ENCODE results near the gene CDCA5.
"Not testable (repeated sequence)": the region's sequence is repeated elsewhere in the genome, so short reads cannot be mapped to it uniquely, and the experiment has no call there.

The CDCA5 gene

GRCh38 chr11:65121447-65121864, 37.6 kb upstream of the CDCA5 start:
- no peak overlapping the region for H4K91ac ChIP-seq (ENCODE audit: low read length)
- H3K4me3 ChIP-seq (ENCODE audit: insufficient read depth in 1 of 2, low read depth in 1 of 2, low read length in 2 of 2), result peak overlapping the region; percentile 80 to 98
- H2AK5ac ChIP-seq (ENCODE audit: low read length, severe bottlenecking), result no peak overlapping the region
- peak overlapping the region; percentile 66 for H3K4me2 ChIP-seq (ENCODE audit: low read length, poor library complexity, severe bottlenecking)
- peaks cover 46 to 61% of the 10 kb centered on the region in 2 experiments for H3K36me3 ChIP-seq (ENCODE audit: control insufficient read depth in 1 of 2, insufficient read depth in 2 of 2, low read depth in 1 of 2, low read length in 2 of 2)
- DNase-seq, result peak; percentile 22
- no peak overlapping the region for H2BK12ac ChIP-seq (ENCODE audit: low read length in 2 of 2)
- H3K27ac ChIP-seq (ENCODE audit: low read length, poor library complexity, severe bottlenecking), result peak overlapping the region; percentile 58
- H3K23ac ChIP-seq (ENCODE audit: low read length in 2 of 2), result no peak overlapping the region
- H3K9ac ChIP-seq (ENCODE audit: low read length), result peak overlapping the region; percentile 98
- H2BK15ac ChIP-seq (ENCODE audit: low read depth, poor library complexity, severe bottlenecking), result no peak overlapping the region
- peak overlapping the region; percentile 66 for H4K8ac ChIP-seq (ENCODE audit: low read length)
- 7% methylated on average over 22 of the region's 22 CpGs for WGBS
- H3K9me3 ChIP-seq (ENCODE audit: control insufficient read depth, low read length), result no peaks in the 10 kb centered on the region
- no peak overlapping the region for H2BK5ac ChIP-seq (ENCODE audit: low read depth, low read length, poor library complexity, severe bottlenecking)
- peaks cover 10% of the 10 kb centered on the region for H3K4me1 ChIP-seq (ENCODE audit: control insufficient read depth, insufficient read depth, low read depth, low read length)
- H2AFZ ChIP-seq (ENCODE audit: low read depth, low read length), result no peak overlapping the region
- peak overlapping the region; percentile 58 to 80 for H3K4ac ChIP-seq (ENCODE audit: low read depth in 1 of 2, low read length in 2 of 2)
- peak overlapping the region in 1 of 2 experiments; percentile 30 for H3K14ac ChIP-seq (ENCODE audit: low read length in 2 of 2)
- H3K27me3 ChIP-seq (ENCODE audit: control insufficient read depth in 1 of 2, insufficient read depth in 1 of 2, low read length in 2 of 2), result no peaks in the 10 kb centered on the region
- no peak overlapping the region for H2BK120ac ChIP-seq (ENCODE audit: low read depth, low read length)
- peak overlapping the region in 1 of 2 experiments; percentile 16 for H3K18ac ChIP-seq (ENCODE audit: low read depth in 1 of 2, low read length in 2 of 2)
- H3K79me1 ChIP-seq (replicated peaks; ENCODE audit: low read length, poor library complexity, severe bottlenecking), result peaks cover 16% of the 10 kb centered on the region

GRCh38 chr11:65120831-65121230, 37.0 kb upstream of the CDCA5 start:
- Histone ChIP-seq H3K27ac (ENCODE audit: low read length, poor library complexity, severe bottlenecking) (no peak overlapping the region), H2BK5ac (ENCODE audit: low read depth, low read length, poor library complexity, severe bottlenecking) (no peak overlapping the region), H2AK5ac (ENCODE audit: low read length, severe bottlenecking) (no peak overlapping the region), H3K4me3 (ENCODE audit: insufficient read depth in 1 of 2, low read depth in 1 of 2, low read length in 2 of 2) (peak overlapping the region in 1 of 2 experiments; percentile 98), H4K8ac (ENCODE audit: low read length) (no peak overlapping the region), H3K14ac (ENCODE audit: low read length in 2 of 2) (no peak overlapping the region), H3K4ac (ENCODE audit: low read depth in 1 of 2, low read length in 2 of 2) (no peak overlapping the region), H4K91ac (ENCODE audit: low read length) (no peak overlapping the region), H3K27me3 (ENCODE audit: control insufficient read depth in 1 of 2, insufficient read depth in 1 of 2, low read length in 2 of 2) (no peaks in the 10 kb centered on the region), H2BK15ac (ENCODE audit: low read depth, poor library complexity, severe bottlenecking) (no peak overlapping the region), H3K9ac (ENCODE audit: low read length) (peak overlapping the region; percentile 98), H3K79me1 (replicated peaks; ENCODE audit: low read length, poor library complexity, severe bottlenecking) (peaks cover 18% of the 10 kb centered on the region), H3K36me3 (ENCODE audit: control insufficient read depth in 1 of 2, insufficient read depth in 2 of 2, low read depth in 1 of 2, low read length in 2 of 2) (peaks cover 46 to 61% of the 10 kb centered on the region in 2 experiments), H3K9me3 (ENCODE audit: control insufficient read depth, low read length) (no peaks in the 10 kb centered on the region), H3K4me2 (ENCODE audit: low read length, poor library complexity, severe bottlenecking) (peak overlapping the region; percentile 66), H2BK120ac (ENCODE audit: low read depth, low read length) (no peak overlapping the region), H3K18ac (ENCODE audit: low read depth in 1 of 2, low read length in 2 of 2) (no peak overlapping the region), H2BK12ac (ENCODE audit: low read length in 2 of 2) (no peak overlapping the region), H3K23ac (ENCODE audit: low read length in 2 of 2) (no peak overlapping the region), H2AFZ (ENCODE audit: low read depth, low read length) (no peak overlapping the region), H3K4me1 (ENCODE audit: control insufficient read depth, insufficient read depth, low read depth, low read length) (peaks cover 16% of the 10 kb centered on the region)
- DNase-seq, result no peak
- WGBS, result 80% methylated on average over 2 of the region's 3 CpGs

GRCh38 chr11:65119670-65119995, 35.8 kb upstream of the CDCA5 start:
- no peak overlapping the region for H4K91ac ChIP-seq (ENCODE audit: low read length)
- H2BK12ac ChIP-seq (ENCODE audit: low read length in 2 of 2), result no peak overlapping the region
- H3K4me3 ChIP-seq (ENCODE audit: insufficient read depth in 1 of 2, low read depth in 1 of 2, low read length in 2 of 2), result no peak overlapping the region
- H2BK5ac ChIP-seq (ENCODE audit: low read depth, low read length, poor library complexity, severe bottlenecking), result no peak overlapping the region
- H3K36me3 ChIP-seq (ENCODE audit: control insufficient read depth in 1 of 2, insufficient read depth in 2 of 2, low read depth in 1 of 2, low read length in 2 of 2), result peaks cover 48 to 57% of the 10 kb centered on the region in 2 experiments
- no peak overlapping the region for H3K14ac ChIP-seq (ENCODE audit: low read length in 2 of 2)
- no peak overlapping the region for H2BK120ac ChIP-seq (ENCODE audit: low read depth, low read length)
- no peak overlapping the region for H4K8ac ChIP-seq (ENCODE audit: low read length)
- H2AFZ ChIP-seq (ENCODE audit: low read depth, low read length), result no peak overlapping the region
- H3K18ac ChIP-seq (ENCODE audit: low read depth in 1 of 2, low read length in 2 of 2), result no peak overlapping the region
- no peak for DNase-seq
- H3K27me3 ChIP-seq (ENCODE audit: control insufficient read depth in 1 of 2, insufficient read depth in 1 of 2, low read length in 2 of 2), result no peaks in the 10 kb centered on the region
- H3K4me1 ChIP-seq (ENCODE audit: control insufficient read depth, insufficient read depth, low read depth, low read length), result peaks cover 25% of the 10 kb centered on the region
- no peak overlapping the region for H3K4ac ChIP-seq (ENCODE audit: low read depth in 1 of 2, low read length in 2 of 2)
- no peak overlapping the region for H2BK15ac ChIP-seq (ENCODE audit: low read depth, poor library complexity, severe bottlenecking)
- no peak overlapping the region for H2AK5ac ChIP-seq (ENCODE audit: low read length, severe bottlenecking)
- no peak overlapping the region for H3K4me2 ChIP-seq (ENCODE audit: low read length, poor library complexity, severe bottlenecking)
- H3K79me1 ChIP-seq (replicated peaks; ENCODE audit: low read length, poor library complexity, severe bottlenecking), result peaks cover 21% of the 10 kb centered on the region
- no peak overlapping the region for H3K27ac ChIP-seq (ENCODE audit: low read length, poor library complexity, severe bottlenecking)
- H3K9me3 ChIP-seq (ENCODE audit: control insufficient read depth, low read length), result no peaks in the 10 kb centered on the region
- H3K9ac ChIP-seq (ENCODE audit: low read length), result peak overlapping the region; percentile 98
- H3K23ac ChIP-seq (ENCODE audit: low read length in 2 of 2), result no peak overlapping the region

- H3K18ac ChIP-seq (ENCODE audit: low read depth in 1 of 2, low read length in 2 of 2); H3K14ac ChIP-seq (ENCODE audit: low read length in 2 of 2); H3K27me3 ChIP-seq (ENCODE audit: control insufficient read depth in 1 of 2, insufficient read depth in 1 of 2, low read length in 2 of 2); H3K4ac ChIP-seq (ENCODE audit: low read depth in 1 of 2, low read length in 2 of 2); H3K4me3 ChIP-seq (ENCODE audit: insufficient read depth in 1 of 2, low read depth in 1 of 2, low read length in 2 of 2); H3K27ac ChIP-seq (ENCODE audit: low read length, poor library complexity, severe bottlenecking); H2BK5ac ChIP-seq (ENCODE audit: low read depth, low read length, poor library complexity, severe bottlenecking); H2BK120ac ChIP-seq (ENCODE audit: low read depth, low read length); H3K9me3 ChIP-seq (ENCODE audit: control insufficient read depth, low read length); H2BK15ac ChIP-seq (ENCODE audit: low read depth, poor library complexity, severe bottlenecking); H2BK12ac ChIP-seq (ENCODE audit: low read length in 2 of 2); H3K4me2 ChIP-seq (ENCODE audit: low read length, poor library complexity, severe bottlenecking); H2AK5ac ChIP-seq (ENCODE audit: low read length, severe bottlenecking); H4K8ac ChIP-seq (ENCODE audit: low read length); H3K23ac ChIP-seq (ENCODE audit: low read length in 2 of 2); H4K91ac ChIP-seq (ENCODE audit: low read length); DNase-seq; H2AFZ ChIP-seq (ENCODE audit: low read depth, low read length): not testable (repeated sequence)
- Histone ChIP-seq H3K79me1 (replicated peaks; ENCODE audit: low read length, poor library complexity, severe bottlenecking) (peaks cover 20% of the 10 kb centered on the region), H3K36me3 (ENCODE audit: control insufficient read depth in 1 of 2, insufficient read depth in 2 of 2, low read depth in 1 of 2, low read length in 2 of 2) (peaks cover 51 to 53% of the 10 kb centered on the region in 2 experiments), H3K4me1 (ENCODE audit: control insufficient read depth, insufficient read depth, low read depth, low read length) (peaks cover 27% of the 10 kb centered on the region), H3K9ac (ENCODE audit: low read length) (peak overlapping the region; percentile 98)
- WGBS, result 95% methylated on average over 18 of the region's 18 CpGs
Measured at GRCh38 chr11:65118891-65119669, 35.2 kb upstream of the CDCA5 start.
